GM21723 (cell line): ENCODE measurements around the gene PTCH2.
A peak's percentile ranks its signal among the peaks of the same experiment; 100 is the strongest.
"Not testable (repeated sequence)": the region's sequence is repeated elsewhere in the genome, so short reads cannot be mapped to it uniquely, and the experiment has no call there.

ENCODE experiments used
- ATAC-seq: cut with Tn5 transposase; IDR thresholded peaks from one replicate; pipeline ENCODE4 v1.9.1; 2021; ENCODE audit warnings: mild to moderate bottlenecking, moderate library complexity; ENCODE audit not compliant: unreplicated experiment

The PTCH2 gene

DNA sequence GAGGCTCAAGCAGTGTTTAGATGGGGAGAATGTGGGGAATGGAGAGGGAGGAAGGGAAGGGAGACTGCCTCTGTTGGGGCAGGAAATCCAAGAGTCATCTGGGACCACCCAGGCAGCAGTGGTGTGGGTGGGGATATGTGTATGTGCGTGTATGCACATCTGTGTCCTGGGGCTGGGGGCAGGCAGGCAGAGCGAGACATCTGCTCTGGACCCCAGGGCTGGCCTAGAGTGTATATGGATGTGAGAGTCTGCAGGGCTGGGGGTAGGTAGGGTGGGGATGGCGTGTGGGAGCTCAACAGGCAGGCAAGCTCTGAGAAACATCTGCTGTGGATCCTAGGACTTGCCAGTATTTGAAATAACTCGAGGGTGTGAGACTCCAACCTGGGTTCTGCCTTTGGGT lies 3.5 kb downstream of the PTCH2 start:
- no peak for ATAC-seq

DNA sequence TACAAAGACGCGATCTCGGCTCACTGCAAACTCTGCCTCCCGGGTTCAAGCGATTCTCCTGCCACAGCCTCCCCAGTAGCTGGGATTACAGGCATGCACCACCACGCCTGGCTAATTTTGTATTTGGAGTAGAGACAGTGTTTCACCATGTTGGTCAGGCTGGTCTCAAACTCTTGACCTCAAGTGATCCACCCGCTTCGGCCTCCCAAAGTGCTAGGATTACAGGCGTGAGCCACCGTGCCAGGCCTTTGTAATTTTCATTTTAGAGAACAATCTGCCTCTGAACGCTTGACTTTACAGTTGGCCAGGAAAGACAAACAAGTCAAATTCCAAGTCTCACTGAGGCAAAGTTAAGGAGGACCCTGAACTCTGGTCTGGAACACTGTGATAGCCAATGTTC lies 4.8 kb downstream of the PTCH2 start:
- not testable (repeated sequence) for ATAC-seq

DNA sequence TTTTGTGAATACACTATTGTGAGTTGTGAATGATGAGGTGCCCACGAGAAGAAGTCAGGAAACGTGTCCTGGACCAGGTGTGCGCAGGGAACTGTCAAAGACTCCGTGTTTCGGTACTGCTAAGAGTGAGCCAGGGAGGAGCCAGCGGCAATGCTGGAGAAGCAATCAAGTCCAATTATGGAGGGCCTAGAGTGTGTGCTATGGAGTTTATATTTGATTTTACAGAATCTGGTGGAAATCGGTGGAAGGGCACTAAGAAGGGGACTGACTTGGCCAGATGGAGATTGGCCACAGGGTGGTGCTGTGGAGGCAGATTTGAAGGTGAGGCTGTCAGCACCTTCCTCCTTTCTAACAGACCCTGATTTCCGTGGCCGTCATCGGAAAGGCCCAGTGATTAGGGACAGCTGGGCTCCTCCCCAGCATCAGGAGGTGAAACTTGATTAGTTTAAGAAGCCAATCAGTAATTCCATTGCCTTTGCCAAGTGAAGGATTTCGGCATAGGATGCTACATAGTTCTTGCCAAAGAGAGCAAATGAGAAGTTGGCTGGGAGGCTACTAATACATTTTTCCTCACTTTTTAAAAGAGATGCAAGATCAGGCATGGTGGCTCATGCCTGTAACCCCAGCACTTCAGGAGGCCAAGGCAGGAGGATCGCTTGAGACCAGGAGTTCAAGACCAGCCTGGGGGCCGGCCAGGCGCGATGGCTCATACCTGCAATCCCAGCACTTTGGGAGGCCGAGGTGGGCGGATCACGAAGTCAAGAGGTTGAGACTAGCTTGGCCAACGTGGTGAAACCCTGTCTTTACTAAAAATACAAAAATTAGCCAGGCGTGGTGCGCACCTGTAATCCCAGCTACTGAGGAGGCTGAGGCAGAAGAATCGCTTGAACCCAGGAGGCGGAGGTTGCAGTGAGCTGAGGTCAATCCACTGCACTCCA lies 7.0 kb downstream of the PTCH2 start:
- peak; percentile 82 for ATAC-seq

DNA sequence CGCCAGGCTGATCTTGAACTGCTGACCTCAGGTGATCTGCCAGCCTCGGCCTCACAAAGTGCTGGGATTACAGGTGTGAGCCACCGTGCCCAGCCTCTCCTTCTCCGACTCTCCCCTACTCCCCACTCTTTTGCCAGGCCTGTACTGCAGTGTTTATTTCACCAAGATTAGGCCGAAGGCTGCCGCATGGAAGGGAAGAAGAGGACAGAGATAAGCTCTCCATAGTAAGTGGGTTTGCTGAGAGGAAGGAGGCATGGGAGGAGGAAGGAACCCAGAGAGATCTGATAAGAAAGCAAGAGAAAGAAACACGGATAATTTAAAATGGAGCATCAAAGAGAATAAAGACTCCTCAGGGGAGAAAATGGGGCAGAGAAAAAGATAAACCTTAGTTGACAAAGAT lies 8.7 kb downstream of the PTCH2 start:
- no peak for ATAC-seq

DNA sequence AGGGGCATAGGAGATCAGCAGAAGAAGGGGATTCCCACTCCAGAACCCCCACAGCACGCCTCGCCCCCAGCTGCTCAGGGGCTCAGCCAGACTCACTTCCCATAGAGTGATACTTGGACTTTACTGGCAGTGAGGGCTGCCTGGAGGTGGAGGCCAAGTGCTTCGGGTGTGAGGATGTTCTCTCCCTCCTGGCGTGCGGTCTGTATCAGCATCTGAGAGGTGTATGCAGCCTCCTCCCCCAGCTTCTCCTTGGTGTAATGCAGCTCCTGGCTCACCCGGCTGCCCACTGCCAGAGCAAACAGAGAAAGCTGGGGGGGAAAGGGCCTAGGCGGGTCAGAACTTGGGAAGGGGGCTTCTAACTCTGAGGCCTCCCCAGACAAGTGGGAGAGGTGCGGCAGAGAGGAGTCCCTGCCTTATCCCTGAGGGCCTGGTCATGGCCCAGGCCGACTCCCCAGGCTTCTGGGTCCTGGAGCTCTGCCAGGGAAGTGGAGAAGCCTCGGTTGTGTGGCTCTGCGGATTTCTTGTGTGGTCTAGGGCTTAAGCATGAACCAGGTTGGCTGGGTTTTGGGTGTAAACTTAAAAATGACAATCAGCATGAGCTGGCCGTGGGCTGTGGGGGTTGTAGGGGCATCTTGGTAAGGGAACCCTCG lies 10.9 kb downstream of the PTCH2 start:
- no peak for ATAC-seq

DNA sequence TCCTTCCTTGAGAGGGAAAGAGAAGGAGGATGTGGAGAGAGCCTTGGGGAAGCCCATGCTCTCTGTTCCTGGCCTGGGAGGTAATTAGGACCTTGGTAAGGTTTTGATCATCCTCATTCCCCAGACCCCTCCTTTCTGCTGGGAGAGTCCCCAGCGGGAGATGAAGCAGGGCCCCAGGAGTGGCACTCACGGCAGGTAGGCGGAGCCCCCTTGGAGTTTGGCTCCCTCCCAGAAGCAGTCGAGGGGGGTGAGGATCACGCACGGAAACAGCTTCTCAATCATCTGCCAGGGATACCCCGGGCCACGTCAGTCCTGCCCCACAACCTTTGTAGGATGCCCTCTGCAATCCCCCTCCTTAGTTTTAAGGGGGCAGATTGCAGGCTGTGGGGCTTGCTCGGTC lies 11.5 kb downstream of the PTCH2 start:
- ATAC-seq = no peak

DNA sequence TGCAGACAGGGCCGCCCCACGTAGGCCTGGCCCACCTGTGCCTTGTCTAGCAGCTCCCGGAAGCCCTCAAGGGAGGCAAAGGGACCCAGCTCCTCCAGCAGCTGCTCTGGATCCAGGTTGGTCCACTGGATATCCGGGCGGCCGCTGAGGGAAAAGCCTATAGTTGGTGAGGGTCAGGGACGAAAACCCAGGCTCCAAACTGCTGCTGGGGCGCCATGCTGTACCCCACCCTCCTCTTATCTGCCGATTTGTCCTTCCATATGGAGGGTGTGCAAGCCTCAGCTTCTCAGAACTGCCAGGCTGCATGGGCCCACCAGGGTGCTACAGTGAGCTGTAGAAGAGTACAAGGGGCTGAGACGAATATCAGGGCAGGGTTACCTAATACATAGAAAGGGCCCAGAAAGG lies 12.2 kb downstream of the PTCH2 start:
- ATAC-seq = no peak

DNA sequence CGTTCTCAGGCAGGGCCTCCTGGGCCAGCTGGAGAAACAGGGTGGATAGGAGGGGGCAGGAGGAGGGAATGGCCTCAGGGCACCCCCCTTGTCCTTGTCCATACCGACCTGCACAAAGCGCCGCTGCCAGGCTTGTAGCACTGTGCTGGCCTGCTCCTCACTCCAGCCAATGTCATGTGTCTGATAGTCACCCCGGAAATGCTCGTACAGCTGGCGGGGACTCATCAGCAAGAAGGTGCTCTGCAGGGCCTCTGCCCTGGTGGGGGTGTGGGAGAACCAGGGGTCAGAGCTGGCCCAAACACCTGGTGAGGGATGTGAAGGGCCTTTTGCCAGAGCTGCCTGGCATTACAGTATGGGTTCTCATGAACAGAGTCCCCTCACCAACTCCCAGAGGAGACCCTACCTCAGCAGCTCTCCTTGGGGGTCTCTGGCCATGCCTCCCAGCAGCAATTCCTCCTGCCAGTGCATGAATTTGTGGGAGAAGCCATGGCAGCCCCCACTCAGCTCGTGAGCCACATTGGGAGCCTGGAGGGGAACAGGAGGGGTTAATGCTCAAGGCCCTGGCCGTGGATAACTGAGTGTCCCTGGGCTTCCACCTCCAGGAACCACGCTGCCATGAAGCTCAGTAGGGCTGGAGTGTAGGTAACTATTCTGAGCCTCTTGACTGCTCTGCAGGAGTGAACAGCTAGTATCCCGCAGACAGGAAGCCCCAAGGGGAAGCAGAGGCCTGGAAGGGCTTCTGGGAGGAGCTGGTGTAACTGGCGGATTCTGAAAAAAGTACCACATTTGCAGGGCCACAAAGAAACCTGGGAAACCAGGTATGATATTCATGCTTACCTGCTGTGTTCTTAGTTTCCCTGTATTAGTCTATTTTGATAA lies 13.3 kb downstream of the PTCH2 start:
- ATAC-seq = no peak

DNA sequence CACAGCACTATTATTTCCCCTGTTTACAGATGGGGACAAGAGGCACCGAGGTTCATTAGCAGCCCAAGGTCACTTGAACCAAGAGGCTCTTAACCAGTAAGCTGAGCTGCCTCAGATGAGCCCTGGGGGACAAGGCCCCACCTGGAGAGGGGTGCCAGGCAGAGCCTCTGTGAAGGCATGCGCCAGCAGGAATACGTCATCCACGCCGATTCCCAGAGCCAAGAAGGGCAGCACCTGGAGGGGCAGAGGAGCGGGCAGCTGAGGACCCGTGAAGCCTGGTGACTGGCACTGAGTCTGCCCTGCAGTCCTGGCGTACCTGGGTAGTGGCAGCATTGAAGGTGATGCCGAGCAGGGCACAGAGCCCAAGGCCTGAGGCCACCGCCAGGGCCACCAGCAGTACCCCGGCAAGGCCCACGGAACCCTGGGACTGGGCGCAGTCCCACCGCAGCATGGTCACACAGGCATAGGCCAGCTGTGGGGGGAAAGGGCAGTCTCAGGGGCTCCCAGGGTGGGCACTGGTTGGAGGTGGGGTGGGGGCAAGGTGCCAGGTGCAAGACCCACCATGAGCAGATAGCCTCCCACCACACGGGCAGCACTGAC lies 14.1 kb downstream of the PTCH2 start:
- ATAC-seq = no peak

DNA sequence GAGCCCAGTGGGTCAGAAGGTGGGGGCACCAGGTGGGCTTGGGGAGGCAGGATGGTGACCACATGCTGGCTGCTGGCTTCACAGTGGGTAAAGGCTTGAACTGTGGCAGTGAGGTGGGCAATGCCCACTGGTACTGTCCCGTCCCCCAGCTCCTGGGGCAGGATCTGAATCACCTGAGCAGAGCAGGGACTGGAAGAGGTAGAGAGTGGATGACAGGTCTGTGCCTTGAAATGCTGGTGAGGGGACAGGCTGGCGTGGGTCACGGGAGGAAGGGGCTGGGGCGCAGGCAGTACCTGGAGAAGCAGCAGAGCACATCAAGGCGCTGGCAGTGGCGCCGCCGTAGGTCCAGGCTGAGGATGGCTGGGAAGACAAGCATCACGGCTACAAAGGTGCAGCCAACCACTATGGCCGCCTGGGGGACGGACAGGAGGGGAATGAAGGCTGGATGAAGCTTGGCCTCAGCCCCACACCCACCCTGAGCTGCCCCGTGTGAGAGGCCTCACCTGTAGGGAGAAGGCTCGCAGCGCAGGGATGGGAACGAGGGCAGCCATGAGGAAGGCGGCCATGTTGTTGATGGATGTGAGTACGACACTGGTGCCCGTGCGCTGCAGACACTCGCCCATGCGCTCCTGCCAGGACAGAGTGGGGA lies 14.9 kb downstream of the PTCH2 start:
- ATAC-seq = no peak

DNA sequence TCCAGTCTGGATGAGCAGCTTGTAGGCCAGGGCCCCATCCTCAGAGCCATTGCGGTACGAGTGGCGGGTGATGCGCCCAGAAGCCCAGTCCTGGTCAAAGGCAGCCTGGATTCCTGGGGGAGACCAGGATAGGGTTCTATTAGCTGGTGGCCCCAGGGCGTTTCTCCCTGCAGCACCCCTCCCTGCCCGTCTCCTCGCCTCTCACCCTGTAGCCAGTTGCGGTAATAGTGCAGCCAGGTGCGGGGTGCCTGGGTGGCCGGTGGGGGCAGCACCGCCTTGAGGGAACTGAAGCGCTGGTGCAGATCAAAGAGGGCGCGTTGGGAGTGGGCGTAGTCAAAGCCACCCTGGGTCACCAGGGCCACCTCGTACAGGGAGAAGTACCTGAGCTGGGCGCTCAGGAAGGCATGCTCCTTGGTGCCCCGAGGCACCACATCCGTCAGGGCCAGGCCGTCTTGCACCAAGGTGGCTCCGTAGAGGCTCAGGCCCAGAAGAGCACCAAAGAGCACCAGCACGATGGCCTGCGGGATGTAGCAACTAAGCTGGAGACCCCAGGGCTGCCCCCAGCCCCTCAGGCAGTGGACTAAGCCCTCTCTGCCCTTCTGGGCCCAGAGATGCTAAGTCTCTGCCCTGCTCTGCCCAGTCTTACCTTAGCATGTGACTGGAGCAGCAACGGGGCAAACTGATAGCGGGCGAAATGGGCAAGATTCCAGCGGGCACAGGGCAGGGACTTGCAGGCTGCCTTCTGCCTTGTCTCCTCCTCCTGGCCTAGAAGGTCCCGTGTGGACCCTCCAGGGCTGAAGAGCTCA lies 15.7 kb downstream of the PTCH2 start:
- no peak for ATAC-seq

DNA sequence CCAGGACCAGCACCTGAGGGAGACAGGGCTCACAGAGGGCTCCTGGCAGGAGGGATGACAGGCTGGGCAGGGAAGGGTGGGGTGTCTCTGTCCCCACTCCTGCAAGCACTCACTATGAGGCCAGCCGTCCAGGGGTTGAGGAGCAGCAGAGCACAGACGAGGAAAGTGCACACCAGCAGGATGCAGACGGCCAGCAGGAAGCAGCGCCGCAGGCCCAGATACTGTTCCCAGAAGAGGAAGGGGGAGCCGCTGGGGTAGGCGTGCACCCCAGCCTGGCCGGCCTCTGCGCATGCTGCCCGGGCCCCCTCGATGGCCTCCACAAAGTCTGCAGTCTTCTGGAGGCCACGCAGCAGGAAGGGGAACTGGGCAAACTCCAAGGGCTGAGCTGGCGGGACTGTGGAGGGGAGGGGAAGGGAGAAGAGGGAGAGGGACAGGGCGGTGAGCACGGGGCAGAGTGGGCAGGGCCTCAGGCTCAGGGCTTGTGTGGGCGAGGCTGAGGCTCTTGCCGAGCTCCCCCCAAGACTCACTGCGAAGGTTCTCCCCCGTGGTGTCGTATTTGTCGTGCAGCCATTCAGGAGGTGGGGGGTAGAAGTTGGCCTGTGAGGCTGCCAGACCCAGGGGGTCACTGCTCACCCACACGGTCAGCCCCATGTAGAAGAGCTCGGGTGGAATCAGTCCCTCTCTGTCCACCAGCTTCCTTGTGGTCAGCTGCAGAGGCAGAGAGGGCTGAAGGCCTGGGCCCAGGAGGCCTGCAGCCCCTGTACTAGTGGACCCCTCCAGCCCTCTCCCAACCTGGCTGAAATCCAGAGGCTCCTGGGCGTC lies 16.5 kb downstream of the PTCH2 start:
- ATAC-seq = no peak

DNA sequence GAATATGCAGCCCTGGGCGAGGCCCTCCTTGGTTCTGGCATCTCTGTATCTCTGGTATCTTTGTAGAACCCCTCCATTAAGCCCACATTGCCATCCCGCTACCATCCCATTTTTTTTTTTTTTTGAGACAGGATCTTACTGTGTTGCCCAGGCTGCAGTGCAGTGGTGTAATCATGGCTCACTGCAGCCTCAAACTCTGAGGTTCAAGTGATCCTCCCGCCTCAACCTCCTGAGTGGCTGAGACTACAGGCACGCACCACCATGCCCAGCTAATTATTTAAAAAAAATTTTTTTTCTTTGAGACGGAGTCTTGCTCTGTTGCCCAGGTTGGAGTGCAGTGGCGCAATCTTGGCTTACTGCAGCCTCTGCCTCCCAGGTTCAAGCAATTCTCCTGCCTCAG lies 18.7 kb downstream of the PTCH2 start:
- not testable (repeated sequence) for ATAC-seq

DNA sequence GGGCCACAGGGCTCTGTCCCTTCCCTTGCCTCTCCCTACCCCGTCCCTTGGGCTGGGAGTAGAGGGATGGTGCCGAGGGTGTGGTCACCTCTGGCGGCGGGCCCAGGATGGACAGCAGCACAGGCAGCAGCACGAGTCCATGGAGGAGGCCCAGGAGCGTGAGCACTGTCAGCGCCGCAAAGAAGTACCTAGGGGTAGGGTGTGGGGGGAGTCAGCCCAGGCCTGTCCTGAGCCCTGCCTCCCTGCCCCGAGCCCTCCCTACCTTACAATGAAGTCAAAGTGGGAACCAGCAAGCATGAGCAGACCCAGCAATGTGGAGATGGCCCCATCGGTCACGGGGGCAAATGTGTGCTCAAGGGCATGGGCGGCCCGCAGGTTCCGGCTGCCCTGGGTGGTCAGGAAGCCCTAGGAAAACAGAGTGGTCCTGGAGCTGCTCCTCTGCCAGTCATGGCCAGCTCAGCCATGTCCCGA lies 20.0 kb downstream of the PTCH2 start:
- no peak for ATAC-seq

DNA sequence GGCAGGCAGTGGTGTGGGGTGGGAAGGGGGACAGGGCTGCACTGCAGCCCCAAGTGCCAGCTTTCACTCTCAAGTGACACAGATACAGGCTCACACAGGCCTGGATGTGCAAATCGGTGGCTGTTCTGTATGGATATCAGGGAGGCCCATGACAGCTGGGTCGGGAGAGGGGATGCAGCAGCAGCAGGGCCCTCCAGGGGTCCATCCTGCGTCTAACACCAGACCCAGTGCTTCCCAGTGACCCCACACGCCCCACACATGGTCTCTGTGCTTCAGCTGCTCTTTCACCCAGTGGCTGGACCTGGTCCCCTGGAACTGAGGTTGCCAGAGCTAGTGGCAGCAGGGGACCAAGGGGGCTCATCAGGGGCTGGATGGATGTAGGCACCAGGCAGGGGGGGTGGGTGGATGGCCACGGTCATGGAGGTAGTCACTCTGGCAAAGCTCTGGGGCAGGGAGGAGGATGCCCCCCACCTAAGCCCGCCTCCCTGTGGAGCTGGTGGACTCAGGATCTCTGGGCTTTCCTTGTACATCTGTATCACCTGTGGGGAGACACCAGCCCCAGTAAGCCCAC lies 20.8 kb downstream of the PTCH2 start:
- ATAC-seq = no peak

DNA sequence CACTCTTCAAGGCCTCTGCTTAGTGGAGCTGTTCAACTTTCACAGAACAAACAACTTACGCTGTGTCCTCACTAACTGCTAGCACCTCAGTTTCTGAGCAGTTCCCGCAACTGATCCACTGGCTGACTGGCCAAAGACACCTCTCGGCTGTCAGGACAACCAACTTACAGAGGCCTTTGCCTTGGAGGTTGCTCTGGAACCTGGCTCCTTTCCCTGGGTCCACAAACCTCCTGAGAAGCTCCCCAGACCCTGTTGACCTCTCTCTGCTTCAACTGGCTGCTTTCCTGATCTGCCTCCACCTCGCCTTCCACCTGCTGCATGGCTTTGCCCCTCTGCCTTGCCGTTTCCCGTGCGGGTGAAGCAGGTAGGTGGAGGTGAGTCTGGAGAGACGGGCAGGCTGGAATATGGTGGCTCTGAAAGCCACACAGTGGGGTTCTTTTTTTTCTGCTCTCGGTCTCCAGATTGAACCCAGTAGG lies 21.8 kb downstream of the PTCH2 start:
- ATAC-seq = no peak

DNA sequence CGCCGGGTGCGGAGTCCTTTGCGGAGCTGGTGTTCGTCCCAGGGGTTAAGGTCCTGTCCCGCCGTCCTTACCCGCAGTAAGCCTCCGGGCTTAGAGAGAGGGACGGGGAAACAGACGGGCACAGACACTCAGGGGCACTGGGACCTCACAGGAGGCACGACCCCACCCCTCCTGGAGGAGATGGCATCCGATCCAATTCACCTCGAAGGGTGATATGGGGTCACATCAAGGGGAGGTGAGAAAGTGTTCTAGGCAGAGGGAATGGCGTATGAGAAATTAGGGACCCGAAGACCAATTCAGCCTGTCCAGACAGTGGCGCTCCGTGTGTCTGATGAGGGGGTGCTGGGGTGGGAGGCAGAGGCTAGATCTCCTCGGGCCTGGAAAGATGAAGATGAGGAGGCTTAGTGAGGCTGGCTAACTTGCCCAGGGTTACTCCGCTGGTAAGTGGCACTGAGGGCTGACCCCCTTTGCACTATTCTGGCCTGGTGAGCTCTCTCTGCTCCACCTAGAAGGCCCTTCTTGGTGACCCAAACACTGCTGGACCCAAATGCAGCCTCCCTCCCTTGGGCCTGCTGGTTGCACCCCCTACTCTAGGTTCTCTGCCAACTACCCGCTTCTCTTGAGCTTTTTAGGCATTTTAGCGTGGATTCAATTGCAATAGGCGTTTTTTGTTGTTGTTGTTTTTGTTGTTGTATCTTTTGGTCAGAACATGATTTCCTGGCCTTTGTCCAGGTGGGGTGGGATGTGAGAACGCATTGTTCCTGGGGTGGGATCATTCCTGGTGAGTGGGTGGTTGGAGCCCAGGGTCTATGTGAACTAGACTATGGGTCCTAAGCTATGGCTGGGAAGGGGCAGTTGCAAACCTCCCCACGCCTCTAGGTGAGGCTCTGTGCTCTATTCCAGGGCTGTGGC lies 22.5 kb downstream of the PTCH2 start:
- ATAC-seq = no peak
